ENCODE results near the gene ETS2.

GRCh38 chr21:38806153-38806941 is 618 bp downstream of the ETS2 start:
- TF ChIP-seq CTCF (conservative IDR thresholded peaks at IDR 0.05; ENCODE audit: low read depth, low read length) = no peak
- TF ChIP-seq EZH2phosphoT487 (IDR thresholded peaks at IDR 0.05; ENCODE audit: borderline replicate concordance, low read length) = no peak
